GM23338 (cell line): ENCODE results near the gene KIF6. TPM values are rescaled to one million over a fixed set of nuclear protein-coding genes. Genes with fewer than 3 reads are reported as not detected.

ENCODE experiments used
- ATAC-seq: fragments of 200-7000 bp; cut with Tn5 transposase; 3 replicates; pipeline ENCODE4 v1.9.1; 2020
- DNase-seq: peaks from one replicate; pipeline ENCODE4 v3.0.0-alpha.2; 2015; ENCODE audit warnings: low spot score
- H2AFZ ChIP-seq: fragments of 200-600 bp; sonication (generic); 2 replicates; pipeline ENCODE4 v1.8.0; 2016; ENCODE audit warnings: antibody characterized with exemption, mild to moderate bottlenecking, moderate library complexity
- H3F3A ChIP-seq: fragments of 200-600 bp; sonication (generic); replicated peaks from 2 replicates; pipeline ENCODE4 v1.8.0; 2017; ENCODE audit warnings: antibody characterized with exemption, mixed run types, low read depth
- H3K27ac ChIP-seq: fragments of 200-600 bp; sonication (generic); 2 replicates; pipeline ENCODE4 v1.6.1; 2016; ENCODE audit warnings: low read depth
- H3K27me3 ChIP-seq: fragments of 200-600 bp; sonication (generic); 2 replicates; pipeline ENCODE4 v1.8.0; 2016; ENCODE audit warnings: mild to moderate bottlenecking, mixed run types, moderate library complexity; ENCODE audit not compliant: insufficient read depth
- H3K36me3 ChIP-seq: fragments of 200-600 bp; sonication (generic); 2 replicates; pipeline ENCODE4 v1.8.0; 2016; ENCODE audit warnings: mild to moderate bottlenecking; ENCODE audit not compliant: insufficient read depth
- H3K4me1 ChIP-seq: fragments of 200-600 bp; sonication (generic); 2 replicates; pipeline ENCODE4 v1.8.0; 2016; ENCODE audit warnings: mild to moderate bottlenecking, moderate library complexity; ENCODE audit not compliant: insufficient read depth
- H3K4me2 ChIP-seq: fragments of 200-600 bp; sonication (generic); 2 replicates; pipeline ENCODE4 v1.7.1; 2017; ENCODE audit warnings: mixed run types
- H3K4me3 ChIP-seq: fragments of 200-600 bp; sonication (generic); 2 replicates; pipeline ENCODE4 v1.6.1; 2016; ENCODE audit warnings: mixed run types
- H3K79me2 ChIP-seq: fragments of 200-600 bp; sonication (generic); replicated peaks from 2 replicates; pipeline ENCODE4 v1.8.0; 2017; ENCODE audit warnings: mild to moderate bottlenecking; ENCODE audit not compliant: insufficient read depth
- H3K9me2 ChIP-seq: fragments of 200-600 bp; sonication (generic); 2 replicates; pipeline ENCODE4 v1.8.0; 2017; ENCODE audit not compliant: insufficient read depth
- H4K20me1 ChIP-seq: fragments of 200-600 bp; sonication (generic); replicated peaks from 2 replicates; pipeline ENCODE4 v1.8.0; 2017; ENCODE audit warnings: mild to moderate bottlenecking; ENCODE audit not compliant: insufficient read depth
- H3K27ac Mint-ChIP-seq: 2 replicates; pipeline ENCODE4 v1.8.0; 2020; ENCODE audit warnings: inconsistent platforms, mild to moderate bottlenecking, moderate library complexity, mixed read lengths
- H3K27me3 Mint-ChIP-seq: 3 replicates; pipeline ENCODE4 v1.8.0; 2022; ENCODE audit warnings: low read depth, mild to moderate bottlenecking, moderate library complexity, mixed read lengths, inconsistent platforms; ENCODE audit not compliant: insufficient read depth, poor library complexity
- H3K36me3 Mint-ChIP-seq: 3 replicates; pipeline ENCODE4 v1.8.0; 2021; ENCODE audit warnings: low read depth, mild to moderate bottlenecking, inconsistent platforms, moderate library complexity, mixed read lengths
- H3K4me1 Mint-ChIP-seq: 3 replicates; pipeline ENCODE4 v1.8.0; 2020; ENCODE audit warnings: mild to moderate bottlenecking, inconsistent platforms, mixed read lengths
- H3K4me3 Mint-ChIP-seq: 3 replicates; pipeline ENCODE4 v1.8.0; 2021; ENCODE audit warnings: moderate library complexity, mild to moderate bottlenecking, inconsistent platforms, mixed read lengths
- H3K9me3 Mint-ChIP-seq: 3 replicates; pipeline ENCODE4 v1.8.0; 2020; ENCODE audit warnings: moderate library complexity, mild to moderate bottlenecking, inconsistent platforms, mixed read lengths
- CREB1 ChIP-seq: fragments of 250-450 bp; sonication (Bioruptor Pico); IDR thresholded peaks from 2 replicates; pipeline ENCODE4 v1.5.0; 2020; ENCODE audit warnings: low read depth, mild to moderate bottlenecking, moderate library complexity
- CTCF ChIP-seq, 2 experiments: fragments of 200-600 bp in 1 of 2; sonication (generic) in 1 of 2; conservative IDR thresholded peaks; 2 replicates each; pipeline versions ENCODE4 v1.5.1 to v1.6.1; 2016 to 2017; ENCODE audit warnings: antibody characterized with exemption in 2 of 2, low read depth in 2 of 2, mild to moderate bottlenecking in 2 of 2, moderate library complexity in 1 of 2
- ETS1 ChIP-seq: IDR thresholded peaks from 2 replicates; pipeline ENCODE4 v1.6.1; 2016; ENCODE audit warnings: antibody characterized with exemption
- EZH2 ChIP-seq: fragments of 200-600 bp; sonication (generic); IDR thresholded peaks from one replicate; pipeline ENCODE4 v1.8.0; 2017; ENCODE audit warnings: antibody characterized with exemption, mild to moderate bottlenecking, low read depth; ENCODE audit not compliant: unreplicated experiment
- EZH2phosphoT487 ChIP-seq: fragments of 200-600 bp; sonication (generic); IDR thresholded peaks from one replicate; pipeline ENCODE4 v1.8.1; 2018; ENCODE audit warnings: antibody characterized with exemption; ENCODE audit not compliant: unreplicated experiment
- JUNB ChIP-seq: IDR thresholded peaks from one replicate; pipeline ENCODE4 v1.6.1; 2016; ENCODE audit warnings: antibody characterized with exemption; ENCODE audit not compliant: unreplicated experiment
- NANOG ChIP-seq: IDR thresholded peaks from 2 replicates; pipeline ENCODE4 v1.6.1; 2016; ENCODE audit warnings: antibody characterized with exemption, borderline replicate concordance
- POLR2AphosphoS5 ChIP-seq: IDR thresholded peaks from 2 replicates; pipeline ENCODE4 v1.6.1; 2016; ENCODE audit warnings: antibody characterized with exemption, low read depth
- REST ChIP-seq: IDR thresholded peaks from one replicate; pipeline ENCODE4 v1.6.1; 2018; ENCODE audit warnings: antibody characterized with exemption; ENCODE audit not compliant: unreplicated experiment
- STAT1 ChIP-seq: IDR thresholded peaks from one replicate; pipeline ENCODE4 v1.6.1; 2016; ENCODE audit warnings: antibody characterized with exemption; ENCODE audit not compliant: unreplicated experiment
- ZNF114 ChIP-seq: fragments of 250-450 bp; sonication (Bioruptor Pico); IDR thresholded peaks from 2 replicates; pipeline ENCODE4 v1.5.0; 2020; ENCODE audit warnings: mild to moderate bottlenecking, moderate library complexity
- ZNF331 ChIP-seq: fragments of 250-450 bp; sonication (Bioruptor Pico); IDR thresholded peaks from 2 replicates; pipeline ENCODE4 v1.5.0; 2020; ENCODE audit warnings: low read depth, mild to moderate bottlenecking, moderate library complexity
- ZNF462 ChIP-seq: fragments of 250-450 bp; sonication (Bioruptor Pico); IDR thresholded peaks from 2 replicates; pipeline ENCODE4 v1.5.0; 2020; ENCODE audit warnings: mild to moderate bottlenecking, moderate library complexity
- polyA plus RNA-seq: library from polyadenylated mRNA; unstranded; fragments of >200 nt; fragmentation: Nextera tagmentation; extraction: Ambion mirVana; gene quantifications from 2 replicates; pipeline ENCODE4 v1.2.1, GENCODE V29; 2016
- total RNA-seq: library from RNA; depleted of rRNA; stranded (reverse); fragments of >200 nt; shearing (Covaris generic); gene quantifications from 2 replicates; pipeline ENCODE4 v1.2.3, GENCODE V29; 2014

Gene KIF6
- total and polyA plus RNA-seq, 2 experiments from 2014 or later = 0.87 to 1.7 TPM

DNA sequence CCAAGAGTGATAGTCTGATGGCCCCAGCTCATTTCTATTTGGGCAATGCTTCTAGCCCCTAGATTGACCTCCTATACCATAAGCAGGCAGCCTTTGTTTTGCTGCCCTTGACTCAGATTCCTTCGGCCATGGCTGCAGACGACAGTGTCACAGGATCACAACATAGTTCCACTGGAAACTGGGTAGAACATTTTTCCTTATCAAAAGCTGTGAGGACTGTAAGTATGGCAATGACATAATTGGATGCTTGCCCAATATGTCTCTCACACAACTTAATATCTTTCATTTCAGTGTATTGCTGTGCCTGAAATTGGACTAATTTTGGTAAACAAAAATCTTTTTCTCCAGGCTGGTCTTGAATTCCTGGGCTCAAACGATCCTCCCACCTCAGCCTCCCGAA lies 22.9 kb downstream of the KIF6 start:
- Mint-ChIP-seq H3K27ac (no peak overlapping the region), H3K9me3 (no peaks in the 10 kb centered on the region), H3K4me3 (no peak overlapping the region), H3K4me1 (peaks cover 7% of the 10 kb centered on the region; the same call in 1 of the 3 replicates), H3K36me3 (no peaks in the 10 kb centered on the region), H3K27me3 (no peaks in the 10 kb centered on the region)
- H3K27ac ChIP-seq = no peak overlapping the region
- no peak overlapping the region for H3K4me3 ChIP-seq
- no peaks in the 10 kb centered on the region for H3K36me3 ChIP-seq
- H3F3A ChIP-seq = no peaks in the 10 kb centered on the region
- no peaks in the 10 kb centered on the region for H3K9me2 ChIP-seq
- H2AFZ ChIP-seq = no peak overlapping the region
- no peak for TF ChIP-seq STAT1
- no peak for TF ChIP-seq EZH2
- no peak for TF ChIP-seq EZH2phosphoT487
- no peak for TF ChIP-seq ZNF331
- TF ChIP-seq NANOG = no peak
- TF ChIP-seq CTCF (conservative IDR thresholded peaks at IDR 0.05; ENCODE audit: low read depth in 2 of 2) = no peak
- TF ChIP-seq JUNB = no peak
- TF ChIP-seq POLR2AphosphoS5 = no peak
- no peak for TF ChIP-seq REST
- no peak for TF ChIP-seq ZNF114
- no peak for TF ChIP-seq ETS1
- TF ChIP-seq ZNF462 (CRISPR knock-in tag) = no peak
- TF ChIP-seq CREB1 (CRISPR knock-in tag) = no peak
- no peaks in the 10 kb centered on the region for H4K20me1 ChIP-seq
- H3K4me2 ChIP-seq = no peak overlapping the region
- peaks cover 11% of the 10 kb centered on the region; the same call in 1 of the 2 replicates for H3K4me1 ChIP-seq
- H3K27me3 ChIP-seq = no peaks in the 10 kb centered on the region
- DNase-seq (no peak), ATAC-seq (no peak)
- H3K79me2 ChIP-seq = no peaks in the 10 kb centered on the region
